H1 (cell line): ENCODE results near the gene APC2. TPM values are rescaled to one million over a fixed set of nuclear protein-coding genes. Genes with fewer than 3 reads are reported as not detected.

Experiments used
- BCL11A ChIP-seq, 2 experiments: IDR thresholded peaks; one replicate each; pipeline ENCODE4 v1.6.1; 2011; ENCODE audit warnings: low read depth in 2 of 2, low read length in 2 of 2, mild to moderate bottlenecking in 2 of 2
- POU5F1 ChIP-seq: IDR thresholded peaks from 2 replicates; pipeline ENCODE4 v1.6.1; 2011; ENCODE audit warnings: low read depth, mild to moderate bottlenecking, low read length, moderate library complexity
- RNF2 ChIP-seq: fragments of 200-900, 300-1000 bp; sonication (generic); IDR thresholded peaks from 2 replicates; pipeline ENCODE4 v1.7.1; 2016; ENCODE audit warnings: borderline replicate concordance, low read depth, mild to moderate bottlenecking, antibody characterized with exemption, low read length; ENCODE audit not compliant: poor library complexity, severe bottlenecking; ENCODE audit errors: missing control alignments
- SIRT6 ChIP-seq: IDR thresholded peaks from one replicate; pipeline ENCODE4 v1.7.1; 2012; ENCODE audit warnings: low read length, inconsistent platforms
- polyA plus RNA-seq, 7 experiments: library from polyadenylated mRNA; depleted of rRNA in 3 of 7; stranded (reverse) in 5 of 7; unstranded in 2 of 7; fragments of >200 nt in 5 of 7; fragments of 200-250 nt in 2 of 7; gene quantifications; 1 replicate in 5 of 7; 2 replicates in 1 of 7; 4 replicates in 1 of 7; pipeline versions ENCODE4 v1.2.1 to v1.2.3, GENCODE V29; 2011 to 2013; ENCODE audit warnings: missing spikeins in 2 of 7, mixed read lengths in 2 of 7
- total RNA-seq: library from RNA; stranded (reverse); fragmentation: NEBNext Ultra II Directional; extraction: Animal tissue kit (Norgen Biotek cat#: 25700); gene quantifications from 2 replicates; pipeline ENCODE4 v1.2.1, GENCODE V29; 2021

APC2 gene
- total and polyA plus RNA-seq, 2 of the 8 experiments (the other 6 are each of a cell fraction or from before 2014, with no cell fraction given): 1.3 to 4.1 TPM

DNA sequence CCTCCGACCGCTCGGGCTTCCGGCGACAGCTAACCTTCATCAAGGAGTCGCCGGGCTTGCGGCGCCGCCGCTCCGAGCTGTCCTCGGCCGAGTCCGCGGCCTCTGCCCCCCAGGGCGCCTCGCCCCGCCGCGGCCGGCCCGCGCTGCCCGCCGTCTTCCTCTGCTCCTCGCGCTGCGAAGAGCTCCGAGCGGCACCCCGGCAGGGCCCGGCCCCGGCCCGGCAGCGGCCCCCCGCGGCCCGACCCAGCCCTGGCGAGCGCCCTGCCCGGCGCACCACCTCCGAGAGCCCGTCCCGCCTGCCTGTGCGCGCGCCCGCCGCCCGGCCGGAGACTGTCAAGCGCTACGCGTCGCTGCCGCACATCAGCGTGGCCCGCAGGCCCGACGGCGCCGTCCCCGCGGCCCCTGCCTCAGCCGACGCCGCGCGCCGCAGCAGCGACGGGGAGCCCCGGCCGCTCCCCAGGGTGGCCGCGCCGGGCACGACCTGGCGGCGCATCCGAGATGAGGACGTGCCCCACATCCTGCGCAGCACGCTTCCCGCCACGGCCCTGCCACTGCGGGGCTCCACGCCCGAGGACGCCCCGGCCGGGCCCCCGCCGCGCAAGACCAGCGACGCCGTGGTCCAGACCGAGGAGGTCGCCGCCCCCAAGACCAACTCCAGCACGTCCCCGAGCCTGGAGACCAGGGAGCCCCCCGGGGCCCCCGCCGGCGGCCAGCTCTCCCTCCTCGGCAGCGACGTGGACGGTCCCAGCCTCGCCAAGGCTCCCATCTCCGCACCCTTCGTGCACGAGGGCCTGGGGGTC, 19.5 kb downstream of the APC2 start (continued):
- TF ChIP-seq POU5F1 (no peak), SIRT6 (no peak), BCL11A (IDR thresholded peaks at IDR 0.05; ENCODE audit: low read depth in 2 of 2, low read length in 2 of 2) (no peak), RNF2 (no peak)
